HG02798 (cell line): ENCODE data around the gene TSPAN18.
A peak's percentile ranks its signal among the peaks of the same experiment; 100 is the strongest.

Experiments used
- ATAC-seq: cut with Tn5 transposase; IDR thresholded peaks from one replicate; pipeline ENCODE4 v1.9.1; 2021; ENCODE audit warnings: mild to moderate bottlenecking; ENCODE audit not compliant: unreplicated experiment, poor library complexity

The TSPAN18 gene

GRCh38 chr11:44903518-44903917 is 176.8 kb downstream of the TSPAN18 start:
- ATAC-seq = no peak

- ATAC-seq = no peak
Measured at GRCh38 chr11:44904261-44905020, 177.7 kb downstream of the TSPAN18 start.

- peak; percentile 40 for ATAC-seq
Measured at GRCh38 chr11:44905131-44905866, 178.5 kb downstream of the TSPAN18 start.

GRCh38 chr11:44906649-44907048 is 179.9 kb downstream of the TSPAN18 start:
- ATAC-seq = no peak

GRCh38 chr11:44909557-44909956 is 182.8 kb downstream of the TSPAN18 start:
- ATAC-seq = no peak

GRCh38 chr11:44910591-44910990 is 183.8 kb downstream of the TSPAN18 start:
- ATAC-seq = no peak

GRCh38 chr11:44911029-44911814 is 184.5 kb downstream of the TSPAN18 start:
- ATAC-seq = peak; percentile 60

GRCh38 chr11:44912270-44912987 is 185.7 kb downstream of the TSPAN18 start:
- ATAC-seq = no peak

- no peak for ATAC-seq
Measured at GRCh38 chr11:44913502-44913901, 186.7 kb downstream of the TSPAN18 start.

GRCh38 chr11:44914105-44914504 is 187.3 kb downstream of the TSPAN18 start:
- ATAC-seq = no peak

- ATAC-seq = no peak
Measured at GRCh38 chr11:44915004-44915403, 188.2 kb downstream of the TSPAN18 start.

GRCh38 chr11:44915621-44916020 is 188.9 kb downstream of the TSPAN18 start:
- ATAC-seq = no peak

GRCh38 chr11:44916331-44916730 is 189.6 kb downstream of the TSPAN18 start:
- ATAC-seq = no peak

GRCh38 chr11:44916801-44917385 is 190.1 kb downstream of the TSPAN18 start:
- no peak for ATAC-seq

GRCh38 chr11:44917741-44918140 is 191.0 kb downstream of the TSPAN18 start:
- ATAC-seq = no peak

- no peak for ATAC-seq
Measured at GRCh38 chr11:44920451-44920850, 193.7 kb downstream of the TSPAN18 start.

GRCh38 chr11:44923115-44923514 is 196.4 kb downstream of the TSPAN18 start:
- ATAC-seq = no peak

GRCh38 chr11:44923806-44924205 is 197.0 kb downstream of the TSPAN18 start:
- no peak for ATAC-seq

GRCh38 chr11:44926036-44926435 is 199.3 kb downstream of the TSPAN18 start:
- no peak for ATAC-seq

GRCh38 chr11:44927174-44927661 is 200.5 kb downstream of the TSPAN18 start:
- ATAC-seq = no peak
